Measurements from ENCODE around the gene SKIDA1.

- TF ChIP-seq, protein P1, sequence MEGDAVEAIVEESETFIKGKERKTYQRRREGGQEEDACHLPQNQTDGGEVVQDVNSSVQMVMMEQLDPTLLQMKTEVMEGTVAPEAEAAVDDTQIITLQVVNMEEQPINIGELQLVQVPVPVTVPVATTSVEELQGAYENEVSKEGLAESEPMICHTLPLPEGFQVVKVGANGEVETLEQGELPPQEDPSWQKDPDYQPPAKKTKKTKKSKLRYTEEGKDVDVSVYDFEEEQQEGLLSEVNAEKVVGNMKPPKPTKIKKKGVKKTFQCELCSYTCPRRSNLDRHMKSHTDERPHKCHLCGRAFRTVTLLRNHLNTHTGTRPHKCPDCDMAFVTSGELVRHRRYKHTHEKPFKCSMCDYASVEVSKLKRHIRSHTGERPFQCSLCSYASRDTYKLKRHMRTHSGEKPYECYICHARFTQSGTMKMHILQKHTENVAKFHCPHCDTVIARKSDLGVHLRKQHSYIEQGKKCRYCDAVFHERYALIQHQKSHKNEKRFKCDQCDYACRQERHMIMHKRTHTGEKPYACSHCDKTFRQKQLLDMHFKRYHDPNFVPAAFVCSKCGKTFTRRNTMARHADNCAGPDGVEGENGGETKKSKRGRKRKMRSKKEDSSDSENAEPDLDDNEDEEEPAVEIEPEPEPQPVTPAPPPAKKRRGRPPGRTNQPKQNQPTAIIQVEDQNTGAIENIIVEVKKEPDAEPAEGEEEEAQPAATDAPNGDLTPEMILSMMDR (IDR thresholded peaks at IDR 0.05), result no peak
- TF ChIP-seq POLR2AphosphoS5 (IDR thresholded peaks at IDR 0.05), result no peak
These were observed 34.8 kb downstream of the SKIDA1 start for GRCh38 chr10:21490711-21491105.
